22Rv1 (cell line): ENCODE data around the gene ABHD14A.

ENCODE experiments used
- H3K27ac ChIP-seq: fragments of 450-650 bp; 2 replicates; pipeline ENCODE4 v1.5.1; 2017
- CTCF ChIP-seq: fragments of 450-650 bp; IDR thresholded peaks from 2 replicates; pipeline ENCODE4 v1.5.1; 2017; ENCODE audit warnings: mild to moderate bottlenecking
- ZFX ChIP-seq: fragments of 450-650 bp; IDR thresholded peaks from 2 replicates; pipeline ENCODE4 v1.6.1; 2017; ENCODE audit warnings: antibody characterized with exemption, borderline replicate concordance

The ABHD14A gene

GRCh38 chr3:52021489-52022268, 46.8 kb downstream of the ABHD14A start:
- no peak overlapping the region for H3K27ac ChIP-seq
- TF ChIP-seq CTCF (no peak), ZFX (no peak)

- no peak for TF ChIP-seq CTCF
- no peak for TF ChIP-seq ZFX
Observed at GRCh38 chr3:52022323-52023100, 47.6 kb downstream of the ABHD14A start.

GRCh38 chr3:52023101-52023770, 48.4 kb downstream of the ABHD14A start:
- TF ChIP-seq ZFX (no peak), CTCF (no peak)
- no peak overlapping the region for H3K27ac ChIP-seq

More at GRCh38 chr3:52022323-52023100, 47.6 kb downstream of the ABHD14A start:
- H3K27ac ChIP-seq: no peak overlapping the region

- TF ChIP-seq ZFX: no peak
- TF ChIP-seq CTCF: no peak
- H3K27ac ChIP-seq: no peak overlapping the region
Observed at GRCh38 chr3:52023860-52024764, 49.2 kb downstream of the ABHD14A start.

- no peak for TF ChIP-seq CTCF
- no peak for TF ChIP-seq ZFX
- H3K27ac ChIP-seq: no peak overlapping the region
Observed at GRCh38 chr3:52024765-52025452, 50.0 kb downstream of the ABHD14A start.

GRCh38 chr3:52025453-52025852, 50.6 kb downstream of the ABHD14A start:
- H3K27ac ChIP-seq: no peak overlapping the region
- TF ChIP-seq ZFX (no peak), CTCF (no peak)
